Measurements from ENCODE around the gene SCG3. TPM values are rescaled to one million over a fixed set of nuclear protein-coding genes. Genes with fewer than 3 reads are reported as not detected.

Gene SCG3
- total and polyA plus RNA-seq, 12 donors: 0.04 to 0.13 TPM; not detected in 10

DNA sequence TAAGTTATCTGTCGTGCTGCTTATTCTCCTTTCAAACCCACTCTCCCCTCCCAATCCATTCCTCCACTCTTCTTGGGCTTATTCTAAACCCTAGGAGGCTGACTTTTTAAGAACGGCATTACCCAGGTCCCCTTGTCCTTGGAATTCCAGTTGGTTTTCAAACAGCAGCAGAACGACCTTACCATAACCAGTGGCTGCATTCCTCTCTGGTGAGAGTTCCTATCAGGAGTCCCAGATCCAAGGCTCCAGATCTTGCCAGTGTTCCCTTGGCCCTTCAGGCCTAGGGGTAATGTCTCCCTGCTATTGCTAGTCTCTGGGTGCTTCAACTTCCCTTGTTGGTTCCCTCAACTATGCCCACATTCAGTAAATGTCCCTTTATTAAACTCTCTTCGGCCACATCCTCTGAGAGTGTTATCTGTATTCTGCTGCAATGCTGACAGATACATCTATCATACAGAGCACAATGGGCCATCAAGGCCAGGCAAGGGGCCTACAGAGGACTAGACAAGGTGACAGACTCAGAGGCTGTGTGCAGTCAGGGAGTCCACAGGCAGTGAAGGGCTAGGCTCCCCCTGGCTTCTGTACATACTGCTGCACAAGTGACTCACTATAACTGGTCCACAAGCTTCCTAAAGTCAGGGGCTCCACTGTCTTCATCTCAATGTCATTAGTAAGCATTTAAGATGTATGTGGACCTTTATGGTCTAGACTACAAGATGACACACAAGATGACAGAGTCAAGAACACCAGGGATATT lies 46.0 kb downstream of the SCG3 start:
- 76 to 77% methylated on average over 4 of the region's 4 CpGs for WGBS, 2 donors
- peak in 2 of 8 donors; percentile 18 to 29 for ATAC-seq
- Histone ChIP-seq H3K27me3 (no peaks in the 10 kb centered on the region), H3K9me3 (no peaks in the 10 kb centered on the region), H3K27ac (peak overlapping the region in 3 of 10 donors; percentile 18 to 37 (median 33)), H3K4me3 (no peak overlapping the region), H3K36me3 (peaks cover 0 to 21% (median 0%) of the 10 kb centered on the region in 9 donors), H3K4me1 (peaks cover 0 to 59% (median 46%) of the 10 kb centered on the region in 9 donors)
- peak in 4 of 9 donors; percentile 12 to 28 (median 22) for TF ChIP-seq CTCF (IDR thresholded peaks at IDR 0.05)
- no peak for DNase-seq
- intact Hi-C loops (cut with DNase I): loop anchor here in 1 of 10 donors (10.0 kb wide), 1 partner anchor 47 kb away; no protein-coding TSS in a partner anchor

DNA sequence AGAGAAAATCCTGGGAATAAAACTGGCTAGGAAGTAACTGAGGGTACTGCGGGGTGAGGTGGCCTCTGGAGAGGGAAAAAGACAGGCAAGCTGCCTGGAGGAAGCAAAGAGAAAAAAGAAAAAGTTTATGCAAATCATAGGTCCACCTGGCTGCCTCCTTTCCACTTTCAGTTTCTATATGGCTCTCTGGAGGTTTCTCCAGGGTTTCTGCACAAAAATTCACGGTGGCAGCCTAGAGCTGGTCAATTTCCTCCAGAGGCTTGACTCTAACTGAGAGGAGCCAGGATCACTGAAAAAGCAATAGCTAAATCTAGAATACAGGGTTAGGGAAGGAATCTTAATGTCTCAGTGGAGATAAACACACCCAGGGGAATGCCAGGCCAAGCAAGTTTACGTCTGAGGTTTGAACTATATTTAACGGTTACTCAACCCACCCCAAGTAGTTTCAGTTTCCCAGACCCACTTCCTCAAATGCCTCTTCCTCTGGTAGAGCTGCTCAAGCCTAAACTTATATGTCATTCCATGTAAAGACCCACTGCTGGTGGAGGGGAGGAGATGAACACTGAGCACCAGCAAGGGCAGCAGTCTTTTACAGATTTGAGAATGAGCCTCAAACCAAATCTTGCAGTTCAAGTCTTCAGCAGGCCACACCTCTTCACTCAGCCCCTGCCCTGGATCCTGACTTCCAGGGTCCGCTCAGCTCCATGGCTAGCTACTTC lies 50.4 kb downstream of the SCG3 start:
- peak overlapping the region in 7 of 10 donors; percentile 8 to 47 (median 31) for H3K4me3 ChIP-seq
- H3K27me3 ChIP-seq: no peaks in the 10 kb centered on the region
- DNase-seq (peak in 1 of 2 donors; percentile 57), ATAC-seq (peak; percentile 38 to 88 (median 80))
- TF ChIP-seq CTCF (IDR thresholded peaks at IDR 0.05): no peak
- 46 to 51% methylated on average over 5 of the region's 5 CpGs for WGBS, 2 donors
- intact Hi-C loops (cut with DNase I): loop anchor here in 1 of 10 donors (5.0 kb wide), 1 partner anchor 241 kb away; the partner anchor contains the start of gene LEO1
- peak overlapping the region; percentile 22 to 85 (median 72) for H3K27ac ChIP-seq
- peaks cover 0 to 4% (median 0%) of the 10 kb centered on the region in 9 donors for H3K36me3 ChIP-seq
- H3K9me3 ChIP-seq: no peaks in the 10 kb centered on the region
- peaks cover 0 to 69% (median 45%) of the 10 kb centered on the region in 9 donors for H3K4me1 ChIP-seq

DNA sequence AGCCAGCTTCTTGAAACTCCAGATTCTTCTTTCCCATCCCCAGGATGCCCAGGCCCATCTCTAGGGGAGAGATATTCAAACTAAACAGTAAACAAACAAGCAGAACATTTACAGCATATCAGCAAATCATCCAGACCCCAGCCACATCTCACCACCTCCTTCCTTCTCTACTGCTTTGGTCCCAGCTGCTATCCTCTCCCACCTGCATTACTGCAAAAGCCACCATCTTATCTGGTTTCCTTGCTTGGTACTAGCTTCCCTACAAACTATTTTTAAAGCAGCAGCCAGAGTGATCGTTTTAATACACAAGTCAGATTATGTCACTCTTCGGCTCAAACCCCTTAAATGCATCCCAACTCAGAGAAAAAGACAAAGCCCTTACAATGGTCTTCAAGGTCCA lies 51.3 kb downstream of the SCG3 start:
- WGBS, 2 donors: 62 to 66% methylated on average over 2 of the region's 2 CpGs
- H3K27me3 ChIP-seq: no peaks in the 10 kb centered on the region
- no peak overlapping the region for H3K4me3 ChIP-seq
- H3K9me3 ChIP-seq: no peaks in the 10 kb centered on the region
- peak overlapping the region; percentile 22 to 85 (median 72) for H3K27ac ChIP-seq
- no peak for TF ChIP-seq CTCF (IDR thresholded peaks at IDR 0.05)
- H3K36me3 ChIP-seq: peaks cover 0 to 4% (median 0%) of the 10 kb centered on the region in 9 donors
- intact Hi-C loops (cut with DNase I): loop anchor here in 1 of 10 donors (5.0 kb wide), 1 partner anchor 240 kb away; the partner anchor contains the start of gene LEO1
- DNase-seq (no peak), ATAC-seq (no peak)
- H3K4me1 ChIP-seq: peaks cover 0 to 60% (median 38%) of the 10 kb centered on the region in 9 donors

Data from heart right ventricle (tissue), 16 donors.